ENCODE results near the gene EVI5.

EVI5 gene

GRCh38 chr1:92515796-92516201 is 269.1 kb downstream of the EVI5 start:
- no peak for TF ChIP-seq CTCF (IDR thresholded peaks at IDR 0.05; ENCODE audit: borderline replicate concordance, control extremely low read depth, extremely low read depth, insufficient read depth, missing control alignments)
- in situ Hi-C loops (cut with MboI; ENCODE audit: low sequenced_read_pairs, unreplicated experiment) = no loop called here
- no peak for DNase-seq (ENCODE audit: low spot score)

GRCh38 chr1:92511541-92511940 is 273.4 kb downstream of the EVI5 start:
- in situ Hi-C loops (cut with MboI; ENCODE audit: low sequenced_read_pairs, unreplicated experiment) = no loop called here
- no peak for TF ChIP-seq CTCF (IDR thresholded peaks at IDR 0.05; ENCODE audit: borderline replicate concordance, control extremely low read depth, extremely low read depth, insufficient read depth, missing control alignments)
- no peak for DNase-seq (ENCODE audit: low spot score)

- TF ChIP-seq CTCF (IDR thresholded peaks at IDR 0.05; ENCODE audit: borderline replicate concordance, control extremely low read depth, extremely low read depth, insufficient read depth, missing control alignments) = no peak
- in situ Hi-C loops (cut with MboI; ENCODE audit: low sequenced_read_pairs, unreplicated experiment) = no loop called here
- no peak for DNase-seq (ENCODE audit: low spot score)
Observed at GRCh38 chr1:92509619-92510018, 275.3 kb downstream of the EVI5 start.

GRCh38 chr1:92505015-92505692 is 279.8 kb downstream of the EVI5 start:
- in situ Hi-C loops (cut with MboI; ENCODE audit: low sequenced_read_pairs, unreplicated experiment) = no loop called here
- no peak for DNase-seq (ENCODE audit: low spot score)
- TF ChIP-seq CTCF (IDR thresholded peaks at IDR 0.05; ENCODE audit: borderline replicate concordance, control extremely low read depth, extremely low read depth, insufficient read depth, missing control alignments) = no peak

- TF ChIP-seq CTCF (IDR thresholded peaks at IDR 0.05; ENCODE audit: borderline replicate concordance, control extremely low read depth, extremely low read depth, insufficient read depth, missing control alignments) = no peak
- in situ Hi-C loops (cut with MboI; ENCODE audit: low sequenced_read_pairs, unreplicated experiment) = no loop called here
- no peak for DNase-seq (ENCODE audit: low spot score)
Observed at GRCh38 chr1:92504291-92505014, 280.5 kb downstream of the EVI5 start.

GRCh38 chr1:92503926-92504285 is 281.0 kb downstream of the EVI5 start:
- no peak for DNase-seq (ENCODE audit: low spot score)
- in situ Hi-C loops (cut with MboI; ENCODE audit: low sequenced_read_pairs, unreplicated experiment) = no loop called here
- TF ChIP-seq CTCF (IDR thresholded peaks at IDR 0.05; ENCODE audit: borderline replicate concordance, control extremely low read depth, extremely low read depth, insufficient read depth, missing control alignments) = no peak

Measured in GM13976 (cell line).